Mesothelial cell of epicardium (in vitro differentiated cells): ENCODE results near the gene CFAP221. TPM values are rescaled to one million over a fixed set of nuclear protein-coding genes. Genes with fewer than 3 reads are reported as not detected.

Experiments
- DNase-seq, 2 experiments: peaks; one replicate each; pipeline ENCODE4 v3.0.0; 2021; ENCODE audit warnings: low spot score in 2 of 2; ENCODE audit not compliant: unreplicated experiment in 2 of 2
- H3K27ac Mint-ChIP-seq: 2 replicates; pipeline ENCODE4 v1.8.0; 2021; ENCODE audit warnings: mixed read lengths
- H3K27me3 Mint-ChIP-seq: 2 replicates; pipeline ENCODE4 v1.8.0; 2021; ENCODE audit warnings: low read depth, mixed read lengths
- H3K36me3 Mint-ChIP-seq: 2 replicates; pipeline ENCODE4 v1.8.0; 2021; ENCODE audit warnings: mixed read lengths
- H3K4me1 Mint-ChIP-seq: 2 replicates; pipeline ENCODE4 v1.8.0; 2021; ENCODE audit warnings: mixed read lengths
- H3K4me3 Mint-ChIP-seq: 2 replicates; pipeline ENCODE4 v1.8.0; 2021; ENCODE audit warnings: mild to moderate bottlenecking, moderate library complexity, mixed read lengths
- H3K9me3 Mint-ChIP-seq: 2 replicates; pipeline ENCODE4 v1.8.0; 2021; ENCODE audit warnings: mixed read lengths
- CTCF ChIP-seq: fragments of 200-600 bp; sonication (generic); IDR thresholded peaks from one replicate; pipeline ENCODE4 v1.5.0; 2021; ENCODE audit warnings: antibody characterized with exemption; ENCODE audit not compliant: unreplicated experiment
- total RNA-seq: library from RNA; stranded (reverse); gene quantifications from 3 replicates; pipeline ENCODE4 v1.2.1, GENCODE V29; 2021

The CFAP221 gene
- total RNA-seq, 1 donor from 2014 or later, result 4.6 TPM

- H3K27me3 Mint-ChIP-seq, result peaks cover 20% of the 10 kb centered on the region
- no peaks in the 10 kb centered on the region for H3K4me1 Mint-ChIP-seq
- DNase-seq, result no peak
- no peak for TF ChIP-seq CTCF
- H3K27ac Mint-ChIP-seq, result no peak overlapping the region
- H3K36me3 Mint-ChIP-seq, result no peaks in the 10 kb centered on the region
- no peak overlapping the region for H3K4me3 Mint-ChIP-seq
- H3K9me3 Mint-ChIP-seq, result peaks cover 10% of the 10 kb centered on the region
Observed at GRCh38 chr2:119668546-119668945, 124.3 kb downstream of the CFAP221 start.

GRCh38 chr2:119671016-119671415 is 126.8 kb downstream of the CFAP221 start:
- peaks cover 7% of the 10 kb centered on the region for H3K27me3 Mint-ChIP-seq
- no peak overlapping the region for H3K4me3 Mint-ChIP-seq
- no peaks in the 10 kb centered on the region for H3K4me1 Mint-ChIP-seq
- no peak for TF ChIP-seq CTCF
- H3K27ac Mint-ChIP-seq, result no peak overlapping the region
- no peak for DNase-seq
- no peaks in the 10 kb centered on the region for H3K36me3 Mint-ChIP-seq
- no peaks in the 10 kb centered on the region for H3K9me3 Mint-ChIP-seq

GRCh38 chr2:119671752-119672151 is 127.5 kb downstream of the CFAP221 start:
- H3K27ac Mint-ChIP-seq, result no peak overlapping the region
- DNase-seq, result no peak
- H3K4me3 Mint-ChIP-seq, result no peak overlapping the region
- peaks cover 2% of the 10 kb centered on the region for H3K27me3 Mint-ChIP-seq
- TF ChIP-seq CTCF, result no peak
- no peaks in the 10 kb centered on the region for H3K4me1 Mint-ChIP-seq
- H3K9me3 Mint-ChIP-seq, result no peaks in the 10 kb centered on the region
- no peaks in the 10 kb centered on the region for H3K36me3 Mint-ChIP-seq

- TF ChIP-seq CTCF, result no peak
- no peak overlapping the region for H3K4me3 Mint-ChIP-seq
- no peak for DNase-seq
Observed at GRCh38 chr2:119672161-119672862, 128.1 kb downstream of the CFAP221 start.

GRCh38 chr2:119673796-119674195 is 129.5 kb downstream of the CFAP221 start:
- H3K27me3 Mint-ChIP-seq, result no peaks in the 10 kb centered on the region
- no peak for DNase-seq
- no peaks in the 10 kb centered on the region for H3K9me3 Mint-ChIP-seq
- no peak overlapping the region for H3K27ac Mint-ChIP-seq
- H3K4me1 Mint-ChIP-seq, result no peaks in the 10 kb centered on the region
- no peak overlapping the region for H3K4me3 Mint-ChIP-seq
- TF ChIP-seq CTCF, result no peak
- no peaks in the 10 kb centered on the region for H3K36me3 Mint-ChIP-seq

More at GRCh38 chr2:119672161-119672862, 128.1 kb downstream of the CFAP221 start:
- Mint-ChIP-seq H3K36me3 (no peaks in the 10 kb centered on the region), H3K4me1 (no peaks in the 10 kb centered on the region), H3K27me3 (peaks cover 2% of the 10 kb centered on the region), H3K9me3 (no peaks in the 10 kb centered on the region), H3K27ac (no peak overlapping the region)
